Measurements from ENCODE around the gene SH2D3A. TPM values are rescaled to one million over a fixed set of nuclear protein-coding genes. Genes with fewer than 3 reads are reported as not detected.
A peak's percentile ranks its signal among the peaks of the same experiment; 100 is the strongest.
"Not testable (repeated sequence)": the region's sequence is repeated elsewhere in the genome, so short reads cannot be mapped to it uniquely, and the experiment has no call there.

Gene SH2D3A
- total RNA-seq: 3.2 and 3.8 TPM in 2 replicates

- DNase-seq (ENCODE audit: low read depth in 2 of 2): peak; percentile 73 to 78
Measured at GRCh38 chr19:6767357-6768235, at the start of gene SH2D3A. Gene SH2D3A (minus strand): TSS chr19:6767435. CDS start chr19:6763748, 3,687 bp downstream.

GRCh38 chr19:6813659-6814058 lies 46.4 kb upstream of the SH2D3A start:
- DNase-seq (ENCODE audit: low read depth in 2 of 2): no peak

GRCh38 chr19:6812612-6813011 lies 45.4 kb upstream of the SH2D3A start:
- DNase-seq (ENCODE audit: low read depth in 2 of 2): no peak

- DNase-seq (ENCODE audit: low read depth in 2 of 2): peak; percentile 56 to 79
Measured at GRCh38 chr19:6811906-6812305, 44.7 kb upstream of the SH2D3A start.

GRCh38 chr19:6811378-6811777 lies 44.1 kb upstream of the SH2D3A start:
- DNase-seq (ENCODE audit: low read depth in 2 of 2): no peak

GRCh38 chr19:6809262-6809661 lies 42.0 kb upstream of the SH2D3A start:
- DNase-seq (ENCODE audit: low read depth in 2 of 2): no peak

GRCh38 chr19:6808494-6808893 lies 41.3 kb upstream of the SH2D3A start:
- no peak for DNase-seq (ENCODE audit: low read depth in 2 of 2)

GRCh38 chr19:6807291-6807690 lies 40.1 kb upstream of the SH2D3A start:
- no peak for DNase-seq (ENCODE audit: low read depth in 2 of 2)

GRCh38 chr19:6806488-6806887 lies 39.3 kb upstream of the SH2D3A start:
- DNase-seq (ENCODE audit: low read depth in 2 of 2): no peak

- no peak for DNase-seq (ENCODE audit: low read depth in 2 of 2)
Measured at GRCh38 chr19:6803036-6803404, 35.8 kb upstream of the SH2D3A start.

GRCh38 chr19:6802336-6803035 lies 35.3 kb upstream of the SH2D3A start:
- peak; percentile 28 to 63 for DNase-seq (ENCODE audit: low read depth in 2 of 2)

GRCh38 chr19:6801485-6802086 lies 34.4 kb upstream of the SH2D3A start:
- DNase-seq (ENCODE audit: low read depth in 2 of 2): peak in 1 of 2 donors; percentile 33

GRCh38 chr19:6800991-6801484 lies 33.8 kb upstream of the SH2D3A start:
- peak in 1 of 2 donors; percentile 53 for DNase-seq (ENCODE audit: low read depth in 2 of 2)

- not testable (repeated sequence) for DNase-seq (ENCODE audit: low read depth in 2 of 2)
Measured at GRCh38 chr19:6800160-6800790, 33.0 kb upstream of the SH2D3A start.

GRCh38 chr19:6797646-6798045 lies 30.4 kb upstream of the SH2D3A start:
- no peak for DNase-seq (ENCODE audit: low read depth in 2 of 2)

GRCh38 chr19:6796278-6796677 lies 29.0 kb upstream of the SH2D3A start:
- no peak for DNase-seq (ENCODE audit: low read depth in 2 of 2)

- DNase-seq (ENCODE audit: low read depth in 2 of 2): no peak
Measured at GRCh38 chr19:6794686-6795431, 27.6 kb upstream of the SH2D3A start.

- DNase-seq (ENCODE audit: low read depth in 2 of 2): no peak
Measured at GRCh38 chr19:6793973-6794372, 26.7 kb upstream of the SH2D3A start.

GRCh38 chr19:6793411-6793810 lies 26.2 kb upstream of the SH2D3A start:
- DNase-seq (ENCODE audit: low read depth in 2 of 2): no peak

GRCh38 chr19:6791237-6791636 lies 24.0 kb upstream of the SH2D3A start:
- DNase-seq (ENCODE audit: low read depth in 2 of 2): no peak
